MCF 10A (cell line): Measurements from ENCODE around the gene TPRKB. TPM values are rescaled to one million over a fixed set of nuclear protein-coding genes. Genes with fewer than 3 reads are reported as not detected.

Source experiments
- BruUV-seq: library from RNA; stranded (reverse); fragments of 400-500 nt; replicated peaks from 2 replicates; lab custom pipeline; 2021; lab: Mats Ljungman, UMichigan
- CTCF ChIA-PET: fragments of 300-600 bp; sonication (Branson Sonifier 250); formaldehyde crosslinking; extraction: SDS; loops from one replicate; lab custom pipeline; 2021; ENCODE audit warnings: antibody characterized with exemption, inconsistent platforms; lab: Yijun Ruan, JAX
- POLR2A ChIA-PET: fragments of 300-600, 350-650 bp; sonication (Branson Sonifier 250); formaldehyde crosslinking; extraction: SDS; loops from one replicate; lab custom pipeline; 2020; ENCODE audit warnings: antibody characterized with exemption, inconsistent platforms; lab: Yijun Ruan, JAX
- DNase-seq: peaks from one replicate; pipeline ENCODE4 v3.0.0-alpha.2; 2018; ENCODE audit not compliant: unreplicated experiment
- H3K27ac Mint-ChIP-seq: one replicate; pipeline ENCODE4 v1.8.0; 2022; ENCODE audit warnings: mild to moderate bottlenecking, low read depth, mixed read lengths; ENCODE audit not compliant: unreplicated experiment
- H3K27me3 Mint-ChIP-seq: one replicate; pipeline ENCODE4 v1.8.0; 2022; ENCODE audit warnings: mixed read lengths; ENCODE audit not compliant: insufficient read depth, unreplicated experiment
- H3K36me3 Mint-ChIP-seq: one replicate; pipeline ENCODE4 v1.8.0; 2022; ENCODE audit warnings: mild to moderate bottlenecking, moderate library complexity, mixed read lengths; ENCODE audit not compliant: insufficient read depth, unreplicated experiment
- H3K4me1 Mint-ChIP-seq: one replicate; pipeline ENCODE4 v1.8.0; 2022; ENCODE audit warnings: mixed read lengths; ENCODE audit not compliant: insufficient read depth, unreplicated experiment
- H3K4me3 Mint-ChIP-seq: one replicate; pipeline ENCODE4 v1.8.0; 2022; ENCODE audit warnings: mild to moderate bottlenecking, moderate library complexity, mixed read lengths; ENCODE audit not compliant: unreplicated experiment
- H3K9me3 Mint-ChIP-seq: one replicate; pipeline ENCODE4 v1.8.0; 2022; ENCODE audit warnings: mixed read lengths; ENCODE audit not compliant: unreplicated experiment
- CTCF ChIP-seq: fragments of 200-600 bp; IDR thresholded peaks from one replicate; pipeline ENCODE4 v1.8.0; 2022; ENCODE audit warnings: antibody characterized with exemption, mild to moderate bottlenecking; ENCODE audit not compliant: unreplicated experiment
- intact Hi-C: fragments of 100-400 bp; cut with micrococcal nuclease; formaldehyde crosslinking; loops from 2 replicates; pipeline ENCODE4 v1.14.1; 2022
- total RNA-seq: library from RNA; stranded (reverse); gene quantifications from 2 replicates; pipeline ENCODE4 v1.2.3, GENCODE V29; 2022

Gene TPRKB
- total RNA-seq, 1 experiment from 2014 or later, result 40.4 TPM

GRCh38 chr2:73707636-73708035 is 29.5 kb downstream of the TPRKB start:
- Mint-ChIP-seq H3K4me1 (no peaks in the 10 kb centered on the region), H3K36me3 (no peaks in the 10 kb centered on the region), H3K27me3 (peaks cover 43% of the 10 kb centered on the region), H3K27ac (no peak overlapping the region), H3K9me3 (peaks cover 5% of the 10 kb centered on the region), H3K4me3 (no peak overlapping the region)
- intact Hi-C loops, result no loop called here
- DNase-seq, result no peak
- POLR2A ChIA-PET, result no interaction called here
- no TSS peak for BruUV-seq
- TF ChIP-seq CTCF, result no peak
- CTCF ChIA-PET, result no interaction called here

- DNase-seq, result no peak
- peaks cover 37% of the 10 kb centered on the region for H3K27me3 Mint-ChIP-seq
- POLR2A ChIA-PET, result no interaction called here
- no peak overlapping the region for H3K4me3 Mint-ChIP-seq
- H3K27ac Mint-ChIP-seq, result no peak overlapping the region
- CTCF ChIA-PET, result interaction anchor here (0.7 kb wide), 1 partner anchor 293 kb away, joined by 3 read pairs; no protein-coding TSS in a partner anchor
- no TSS peak for BruUV-seq
- no peaks in the 10 kb centered on the region for H3K36me3 Mint-ChIP-seq
- TF ChIP-seq CTCF, result no peak
- no peaks in the 10 kb centered on the region for H3K4me1 Mint-ChIP-seq
- H3K9me3 Mint-ChIP-seq, result peaks cover 5% of the 10 kb centered on the region
- intact Hi-C loops, result no loop called here
Observed at GRCh38 chr2:73707058-73707457, 30.1 kb downstream of the TPRKB start.

- H3K4me3 Mint-ChIP-seq, result no peak overlapping the region
- peaks cover 20% of the 10 kb centered on the region for H3K27me3 Mint-ChIP-seq
- TF ChIP-seq CTCF, result no peak
- H3K9me3 Mint-ChIP-seq, result peaks cover 5% of the 10 kb centered on the region
- POLR2A ChIA-PET, result interaction anchor here (0.6 kb wide), 1 partner anchor 73 kb away, joined by 3 read pairs; no protein-coding TSS in a partner anchor
- DNase-seq, result no peak
- BruUV-seq, result no TSS peak
- no peaks in the 10 kb centered on the region for H3K36me3 Mint-ChIP-seq
- no peak overlapping the region for H3K27ac Mint-ChIP-seq
- no peaks in the 10 kb centered on the region for H3K4me1 Mint-ChIP-seq
- CTCF ChIA-PET, result interaction anchor here (0.8 kb wide), 1 partner anchor 25 kb away, joined by 3 read pairs; no protein-coding TSS in a partner anchor
- intact Hi-C loops, result no loop called here
Observed at GRCh38 chr2:73705091-73705490, 32.1 kb downstream of the TPRKB start.

- intact Hi-C loops, result no loop called here
- no peak for DNase-seq
- ChIA-PET POLR2A (interaction anchor here (0.6 kb wide), 1 partner anchor 72 kb away, joined by 3 read pairs; no protein-coding TSS in a partner anchor), CTCF (no interaction called here)
- H3K4me1 Mint-ChIP-seq, result no peaks in the 10 kb centered on the region
- H3K9me3 Mint-ChIP-seq, result no peaks in the 10 kb centered on the region
- H3K27ac Mint-ChIP-seq, result no peak overlapping the region
- BruUV-seq, result no TSS peak
- no peaks in the 10 kb centered on the region for H3K36me3 Mint-ChIP-seq
- TF ChIP-seq CTCF, result no peak
- no peak overlapping the region for H3K4me3 Mint-ChIP-seq
- H3K27me3 Mint-ChIP-seq, result peaks cover 12% of the 10 kb centered on the region
Observed at GRCh38 chr2:73704285-73704684, 32.9 kb downstream of the TPRKB start.
